CD4-positive, alpha-beta memory T cell (primary cell): Measurements from ENCODE around the gene UFSP2. TPM values are rescaled to one million over a fixed set of nuclear protein-coding genes. Genes with fewer than 3 reads are reported as not detected.

Source experiments
- CTCF ChIA-PET: fragments of 350-600 bp; sonication (Branson Sonifier 250); formaldehyde crosslinking; loops from one replicate; lab custom pipeline; 2021; ENCODE audit warnings: inconsistent platforms; ENCODE audit not compliant: partially characterized antibody; lab: Charles Lee
- POLR2A ChIA-PET: fragments of 350-600 bp; sonication (Branson Sonifier 250); formaldehyde crosslinking; loops from one replicate; lab custom pipeline; 2021; ENCODE audit not compliant: partially characterized antibody; lab: Charles Lee
- DNase-seq, 5 donors: peaks; one replicate each; pipeline versions ENCODE4 v3.0.0 to v3.0.0-alpha.2; 2020 to 2022; ENCODE audit warnings: mixed read lengths in 1 of 5
- H3K27ac ChIP-seq: one replicate; pipeline ENCODE4 v1.7.0; 2013; ENCODE audit warnings: low read depth, low read length
- H3K27me3 ChIP-seq: 2 replicates; pipeline ENCODE4 v1.7.0; 2013; ENCODE audit warnings: mild to moderate bottlenecking, low read length, moderate library complexity; ENCODE audit not compliant: insufficient read depth
- H3K36me3 ChIP-seq: 2 replicates; pipeline ENCODE4 v1.7.0; 2013; ENCODE audit warnings: mild to moderate bottlenecking, low read length, moderate library complexity; ENCODE audit not compliant: insufficient read depth
- H3K4me1 ChIP-seq: 2 replicates; pipeline ENCODE4 v1.7.0; 2013; ENCODE audit warnings: mild to moderate bottlenecking, low read length, moderate library complexity; ENCODE audit not compliant: insufficient read depth
- H3K4me3 ChIP-seq, 2 donors: one replicate each; pipeline ENCODE4 v1.7.0; 2013; ENCODE audit warnings: low read length in 2 of 2, mild to moderate bottlenecking in 1 of 2
- H3K9me3 ChIP-seq, 2 donors: one replicate each; pipeline ENCODE4 v1.7.0; 2013; ENCODE audit warnings: low read length in 2 of 2, control low read depth in 1 of 2; ENCODE audit not compliant: control insufficient read depth in 1 of 2
- H3K27ac Mint-ChIP-seq, 7 donors: one replicate each; pipeline ENCODE4 v1.8.0; 2020 to 2021; ENCODE audit warnings: mixed read lengths in 7 of 7, mild to moderate bottlenecking in 6 of 7, inconsistent platforms in 3 of 7, moderate library complexity in 3 of 7
- H3K27me3 Mint-ChIP-seq, 2 donors: one replicate each; pipeline ENCODE4 v1.8.0; 2020 to 2021; ENCODE audit warnings: mixed read lengths in 2 of 2
- H3K36me3 Mint-ChIP-seq, 2 donors: one replicate each; pipeline ENCODE4 v1.8.0; 2020 to 2021; ENCODE audit warnings: mixed read lengths in 2 of 2, inconsistent platforms in 1 of 2, mild to moderate bottlenecking in 1 of 2
- H3K4me1 Mint-ChIP-seq, 4 donors: one replicate each; pipeline ENCODE4 v1.8.0; 2020 to 2021; ENCODE audit warnings: mixed read lengths in 4 of 4, mild to moderate bottlenecking in 1 of 4
- H3K4me3 Mint-ChIP-seq, 8 donors: one replicate each; pipeline ENCODE4 v1.8.0; 2020 to 2021; ENCODE audit warnings: mixed read lengths in 8 of 8, mild to moderate bottlenecking in 7 of 8, moderate library complexity in 6 of 8, inconsistent platforms in 3 of 8
- H3K9me3 Mint-ChIP-seq, 8 donors: one replicate each; pipeline ENCODE4 v1.8.0; 2020 to 2021; ENCODE audit warnings: mixed read lengths in 8 of 8, mild to moderate bottlenecking in 5 of 8, inconsistent platforms in 3 of 8, moderate library complexity in 1 of 8
- intact Hi-C: fragments of 100-400 bp; cut with micrococcal nuclease; formaldehyde crosslinking; loops from one replicate; pipeline ENCODE4 v1.15.1; 2023
- polyA plus RNA-seq, 2 donors: library from polyadenylated mRNA; unstranded; fragments of 300-500 nt; fragmentation: Illumina TruSeq; gene quantifications; one replicate each; pipeline ENCODE4 v1.2.3, GENCODE V29; 2021
- total RNA-seq, 2 experiments: library from RNA; stranded (reverse); gene quantifications; one replicate each; pipeline ENCODE4 v1.2.3, GENCODE V29; 2021

UFSP2 gene
- total RNA-seq (10 to 100 TPM; 30.1 to 30.3 TPM), polyA plus RNA-seq (10 to 100 TPM; 43.8 to 53.8 TPM)

GRCh38 chr4:185425647-185426352 is at the start of gene UFSP2:
Gene UFSP2 (minus strand): TSS chr4:185425964. CDS start chr4:185425868, 96 bp downstream.
- Mint-ChIP-seq H3K4me3 (peak within 1 kb of the TSS; percentile 89 to 98 (median 96)), H3K27me3 (peaks cover 1 to 2% of the 10 kb centered on the region in 2 donors), H3K9me3 (no peaks in the 10 kb centered on the region), H3K36me3 (peaks cover 11 to 31% of the 10 kb centered on the region in 2 donors), H3K27ac (peak within 1 kb of the TSS; percentile 92 to 100 (median 100)), H3K4me1 (peaks cover 23 to 46% (median 29%) of the 10 kb centered on the region in 4 donors)
- Histone ChIP-seq H3K36me3 (no peaks in the 10 kb centered on the region), H3K4me1 (peaks cover 24% of the 10 kb centered on the region), H3K4me3 (peak within 1 kb of the TSS; percentile 45 to 77), H3K9me3 (no peaks in the 10 kb centered on the region), H3K27me3 (no peaks in the 10 kb centered on the region), H3K27ac (peak within 1 kb of the TSS; percentile 99)
- ChIA-PET POLR2A (interaction anchor here (0.6 to 5.4 kb wide), 21 partner anchors 9 to 951 kb away, joined by 3 to 94 read pairs (median 4); partner anchors contain the start of genes ANKRD37, CYP4V2, IRF2 and LRP2BP), CTCF (interaction anchor here (1.0 to 2.3 kb wide), 6 partner anchors 10 to 172 kb away, joined by 3 to 10 read pairs (median 6); partner anchors contain the start of genes ANKRD37 and LRP2BP)
- DNase-seq = peak; percentile 91 to 96 (median 92)
- intact Hi-C loops = loop anchor here (1.0 kb wide), 3 partner anchors 29 to 221 kb away; partner anchors contain the start of genes ANKRD37 and CCDC110

GRCh38 chr4:185473247-185473646 is 47.5 kb upstream of the UFSP2 start:
- Mint-ChIP-seq H3K27me3 (peaks cover 14% of the 10 kb centered on the region in 2 donors), H3K4me3 (no peak overlapping the region), H3K9me3 (peaks cover 0 to 1% (median 0%) of the 10 kb centered on the region in 8 donors), H3K36me3 (no peaks in the 10 kb centered on the region), H3K27ac (no peak overlapping the region), H3K4me1 (peaks cover 6 to 17% (median 10%) of the 10 kb centered on the region in 4 donors)
- Histone ChIP-seq H3K36me3 (no peaks in the 10 kb centered on the region), H3K27ac (no peak overlapping the region), H3K9me3 (no peaks in the 10 kb centered on the region), H3K4me1 (peaks cover 16% of the 10 kb centered on the region), H3K4me3 (no peak overlapping the region), H3K27me3 (no peaks in the 10 kb centered on the region)
- intact Hi-C loops = loop anchor here (5.0 to 10.0 kb wide), 4 partner anchors 646 to 1114 kb away; partner anchors contain the start of genes ACSL1 and CENPU
- POLR2A ChIA-PET = no interaction called here
- no peak for DNase-seq
- CTCF ChIA-PET = interaction anchor here (1.0 to 2.1 kb wide), 3 partner anchors 13 to 125 kb away, joined by 3 to 8 read pairs (median 6); no protein-coding TSS in a partner anchor

GRCh38 chr4:185472103-185472542 is 46.4 kb upstream of the UFSP2 start:
- Mint-ChIP-seq H3K27ac (peak overlapping the region in 6 of 7 donors; percentile 76 to 93 (median 86)), H3K27me3 (peaks cover 5 to 7% of the 10 kb centered on the region in 2 donors), H3K4me1 (peaks cover 6 to 17% (median 10%) of the 10 kb centered on the region in 4 donors), H3K9me3 (peaks cover 0 to 1% (median 0%) of the 10 kb centered on the region in 8 donors), H3K4me3 (peak overlapping the region; percentile 86 to 94 (median 92)), H3K36me3 (no peaks in the 10 kb centered on the region)
- Histone ChIP-seq H3K4me1 (peaks cover 16% of the 10 kb centered on the region), H3K27ac (no peak overlapping the region), H3K4me3 (peak overlapping the region; percentile 17 to 72), H3K27me3 (no peaks in the 10 kb centered on the region), H3K36me3 (no peaks in the 10 kb centered on the region), H3K9me3 (no peaks in the 10 kb centered on the region)
- DNase-seq = peak in 1 of 5 donors; percentile 15
- ChIA-PET CTCF (interaction anchor here (1.8 to 2.1 kb wide), 2 partner anchors 14 to 125 kb away, joined by 6 to 9 read pairs; no protein-coding TSS in a partner anchor), POLR2A (interaction anchor here (1.0 to 1.4 kb wide), 2 partner anchors 46 to 76 kb away, joined by 5 to 6 read pairs; partner anchors contain the start of genes ANKRD37 and LRP2BP)
- intact Hi-C loops = loop anchor here (5.0 to 10.0 kb wide), 4 partner anchors 645 to 1115 kb away; partner anchors contain the start of genes ACSL1 and CENPU

- intact Hi-C loops = loop anchor here (1.0 to 10.0 kb wide), 11 partner anchors 46 to 1967 kb away; partner anchors contain the start of genes ACSL1, ANKRD37, CASP3 and CENPU
- H3K9me3 ChIP-seq = no peaks in the 10 kb centered on the region
- Mint-ChIP-seq H3K36me3 (no peaks in the 10 kb centered on the region), H3K4me3 (peak within 1 kb of the TSS; percentile 88 to 94 (median 92)), H3K27ac (peak within 1 kb of the TSS; percentile 69 to 93 (median 90)), H3K9me3 (peaks cover 0 to 1% (median 0%) of the 10 kb centered on the region in 8 donors), H3K27me3 (peaks cover 0 to 2% of the 10 kb centered on the region in 2 donors), H3K4me1 (peaks cover 6 to 17% (median 10%) of the 10 kb centered on the region in 4 donors)
- H3K27ac ChIP-seq = peak within 1 kb of the TSS; percentile 28
- ChIA-PET CTCF (interaction anchor here (1.8 to 2.1 kb wide), 2 partner anchors 14 to 126 kb away, joined by 6 to 9 read pairs; no protein-coding TSS in a partner anchor), POLR2A (interaction anchor here (1.0 to 1.9 kb wide), 3 partner anchors 45 to 75 kb away, joined by 5 to 6 read pairs (median 5); partner anchors contain the start of genes ANKRD37, LRP2BP and UFSP2)
- peak within 1 kb of the TSS; percentile 72 to 88 for H3K4me3 ChIP-seq
- H3K4me1 ChIP-seq = peaks cover 16% of the 10 kb centered on the region
- H3K36me3 ChIP-seq = no peaks in the 10 kb centered on the region
- DNase-seq = peak; percentile 83 to 90 (median 87)
- no peaks in the 10 kb centered on the region for H3K27me3 ChIP-seq
Measured at GRCh38 chr4:185471235-185472102, 45.7 kb upstream of the UFSP2 start, which contains the start of gene CCDC110. Gene CCDC110 (minus strand): TSS chr4:185471733. CDS start chr4:185471683, 50 bp downstream.

GRCh38 chr4:185470501-185471195 is 44.9 kb upstream of the UFSP2 start:
- H3K4me3 Mint-ChIP-seq = peak overlapping the region; percentile 82 to 90 (median 86)

More at GRCh38 chr4:185470501-185471195, 44.9 kb upstream of the UFSP2 start:
- Histone ChIP-seq H3K9me3 (no peaks in the 10 kb centered on the region), H3K36me3 (no peaks in the 10 kb centered on the region), H3K27ac (no peak overlapping the region), H3K4me1 (peaks cover 16% of the 10 kb centered on the region), H3K27me3 (no peaks in the 10 kb centered on the region), H3K4me3 (peak overlapping the region; percentile 66 to 88)
- peak overlapping the region; percentile 68 to 93 (median 82) for H3K27ac Mint-ChIP-seq
- CTCF ChIA-PET = interaction anchor here (1.0 to 2.2 kb wide), 3 partner anchors 40 to 127 kb away, joined by 3 to 6 read pairs (median 3); partner anchors contain the start of gene UFSP2
- DNase-seq = peak; percentile 61 to 68 (median 65)
- H3K27me3 Mint-ChIP-seq = peaks cover 0 to 2% of the 10 kb centered on the region in 2 donors
- H3K4me1 Mint-ChIP-seq = peaks cover 6 to 17% (median 10%) of the 10 kb centered on the region in 4 donors
- no peaks in the 10 kb centered on the region for H3K36me3 Mint-ChIP-seq
- POLR2A ChIA-PET = interaction anchor here (1.1 to 1.9 kb wide), 2 partner anchors 44 to 45 kb away, joined by 4 to 5 read pairs; partner anchors contain the start of gene UFSP2
- intact Hi-C loops = loop anchor here (1.0 to 10.0 kb wide), 11 partner anchors 45 to 1966 kb away; partner anchors contain the start of genes ACSL1, ANKRD37, CASP3 and CENPU
- H3K9me3 Mint-ChIP-seq = peaks cover 0 to 1% (median 0%) of the 10 kb centered on the region in 8 donors
